ENCODE results near the gene LGALSL. TPM values are rescaled to one million over a fixed set of nuclear protein-coding genes. Genes with fewer than 3 reads are reported as not detected.

The LGALSL gene
- total and polyA plus RNA-seq, 8 donors, result 4.1 to 19.5 (median 8.1) TPM

DNA sequence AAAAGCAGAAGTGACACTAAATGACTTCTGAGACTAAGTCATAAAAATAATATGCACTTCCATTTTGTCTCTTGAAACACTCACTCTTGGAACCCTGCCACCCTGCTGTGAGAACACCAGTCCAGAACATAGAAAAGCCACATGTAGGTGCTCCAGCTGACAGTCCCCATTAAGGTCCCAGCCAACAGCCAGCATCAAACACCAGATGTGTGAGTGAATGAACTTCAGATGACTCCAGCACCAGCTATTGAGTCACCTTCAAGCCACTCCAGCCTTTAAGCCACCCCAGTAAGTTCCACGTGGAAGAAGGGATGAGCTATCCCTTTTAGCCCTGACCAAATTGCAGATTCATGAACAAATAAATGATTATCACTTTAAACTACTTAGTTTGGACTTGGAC is 31.5 kb upstream of the LGALSL start:
- DNase-seq, result no peak
- WGBS, 5 donors, result 52 to 92% (median 80%) methylated on average over 1 of the region's 1 CpG
- no peaks in the 10 kb centered on the region for H3K27me3 ChIP-seq
- no peak overlapping the region for H3K27ac ChIP-seq
- H3K4me1 ChIP-seq, result peaks cover 0 to 15% (median 5%) of the 10 kb centered on the region in 4 donors
- no peaks in the 10 kb centered on the region for H3K36me3 ChIP-seq
- intact Hi-C loops (cut with DNase I; ENCODE audit: low total_unique reads), result no loop called here
- H3K4me3 ChIP-seq, result no peak overlapping the region
- TF ChIP-seq POLR2A (IDR thresholded peaks at IDR 0.05), result no peak
- TF ChIP-seq, protein P1, sequence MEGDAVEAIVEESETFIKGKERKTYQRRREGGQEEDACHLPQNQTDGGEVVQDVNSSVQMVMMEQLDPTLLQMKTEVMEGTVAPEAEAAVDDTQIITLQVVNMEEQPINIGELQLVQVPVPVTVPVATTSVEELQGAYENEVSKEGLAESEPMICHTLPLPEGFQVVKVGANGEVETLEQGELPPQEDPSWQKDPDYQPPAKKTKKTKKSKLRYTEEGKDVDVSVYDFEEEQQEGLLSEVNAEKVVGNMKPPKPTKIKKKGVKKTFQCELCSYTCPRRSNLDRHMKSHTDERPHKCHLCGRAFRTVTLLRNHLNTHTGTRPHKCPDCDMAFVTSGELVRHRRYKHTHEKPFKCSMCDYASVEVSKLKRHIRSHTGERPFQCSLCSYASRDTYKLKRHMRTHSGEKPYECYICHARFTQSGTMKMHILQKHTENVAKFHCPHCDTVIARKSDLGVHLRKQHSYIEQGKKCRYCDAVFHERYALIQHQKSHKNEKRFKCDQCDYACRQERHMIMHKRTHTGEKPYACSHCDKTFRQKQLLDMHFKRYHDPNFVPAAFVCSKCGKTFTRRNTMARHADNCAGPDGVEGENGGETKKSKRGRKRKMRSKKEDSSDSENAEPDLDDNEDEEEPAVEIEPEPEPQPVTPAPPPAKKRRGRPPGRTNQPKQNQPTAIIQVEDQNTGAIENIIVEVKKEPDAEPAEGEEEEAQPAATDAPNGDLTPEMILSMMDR (IDR thresholded peaks at IDR 0.05), result no peak
- no peak for TF ChIP-seq POLR2AphosphoS5 (IDR thresholded peaks at IDR 0.05)
- TF ChIP-seq EP300 (IDR thresholded peaks at IDR 0.05), result no peak
- no peaks in the 10 kb centered on the region for H3K9me3 ChIP-seq

DNA sequence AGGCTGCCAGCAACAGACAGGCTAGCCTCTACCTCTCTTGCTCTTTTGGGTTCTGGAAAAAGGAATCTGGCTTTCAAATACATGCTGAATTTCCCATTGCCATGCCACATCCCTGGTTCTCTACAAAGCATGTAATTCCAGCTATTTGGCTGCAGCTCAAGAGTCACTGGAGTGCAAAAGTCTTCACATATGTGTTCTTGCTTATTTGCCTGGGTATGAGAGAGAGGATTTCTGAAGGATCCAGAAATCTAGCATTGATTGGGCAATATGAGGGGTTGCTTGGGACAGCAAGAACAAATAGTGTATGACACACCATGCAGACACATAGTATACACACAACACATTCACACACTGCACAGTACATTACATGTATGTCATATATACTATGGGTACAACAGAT is 30.7 kb upstream of the LGALSL start:
- intact Hi-C loops (cut with DNase I; ENCODE audit: low total_unique reads), result no loop called here
- TF ChIP-seq POLR2AphosphoS5 (IDR thresholded peaks at IDR 0.05), result no peak
- TF ChIP-seq EP300 (IDR thresholded peaks at IDR 0.05), result no peak
- no peak for TF ChIP-seq POLR2A (IDR thresholded peaks at IDR 0.05)
- TF ChIP-seq, protein P1 (IDR thresholded peaks at IDR 0.05), result no peak
- no peaks in the 10 kb centered on the region for H3K9me3 ChIP-seq
- no peak overlapping the region for H3K4me3 ChIP-seq
- H3K4me1 ChIP-seq, result peaks cover 0 to 15% (median 5%) of the 10 kb centered on the region in 4 donors
- no peak for DNase-seq
- H3K27ac ChIP-seq, result no peak overlapping the region
- H3K36me3 ChIP-seq, result no peaks in the 10 kb centered on the region
- no peaks in the 10 kb centered on the region for H3K27me3 ChIP-seq

DNA sequence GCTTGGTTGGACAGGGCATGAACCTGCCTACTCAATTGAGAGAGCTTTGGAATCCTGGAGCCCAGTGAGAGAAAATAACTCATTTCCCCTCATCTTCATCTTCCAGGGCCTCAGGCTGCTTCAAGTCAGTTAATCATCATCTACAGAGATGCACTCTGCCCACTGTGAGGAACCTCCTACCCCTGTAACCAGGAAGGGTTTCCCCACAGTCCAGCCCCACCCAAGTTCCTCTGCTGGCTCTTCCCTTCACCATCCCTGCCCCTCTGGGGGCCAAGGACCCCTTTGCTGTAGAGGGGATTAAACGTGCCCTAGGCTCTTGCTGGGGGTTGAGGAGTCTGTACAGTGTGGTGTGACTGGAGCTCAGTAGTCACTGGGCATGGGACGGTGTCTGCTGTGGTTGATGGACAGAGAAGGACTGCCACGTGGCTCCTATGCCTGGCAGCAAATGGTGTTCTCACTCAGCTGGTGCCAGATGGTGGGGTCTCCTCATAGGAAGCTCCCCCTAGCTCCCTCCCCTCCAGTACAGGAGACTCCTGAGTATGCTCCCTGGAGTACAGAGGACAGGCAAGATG is 29.5 kb upstream of the LGALSL start:
- Histone ChIP-seq H3K4me1 (peaks cover 0 to 15% (median 5%) of the 10 kb centered on the region in 4 donors), H3K9me3 (no peaks in the 10 kb centered on the region), H3K4me3 (no peak overlapping the region), H3K27ac (no peak overlapping the region), H3K27me3 (no peaks in the 10 kb centered on the region), H3K36me3 (no peaks in the 10 kb centered on the region)
- no peak for DNase-seq
- 74 to 91% (median 89%) methylated on average over 3 of the region's 3 CpGs for WGBS, 5 donors
- TF ChIP-seq, protein P1 (IDR thresholded peaks at IDR 0.05), result no peak
- TF ChIP-seq EP300 (IDR thresholded peaks at IDR 0.05), result no peak
- no peak for TF ChIP-seq POLR2AphosphoS5 (IDR thresholded peaks at IDR 0.05)
- TF ChIP-seq POLR2A (IDR thresholded peaks at IDR 0.05), result no peak
- intact Hi-C loops (cut with DNase I; ENCODE audit: low total_unique reads), result no loop called here

DNA sequence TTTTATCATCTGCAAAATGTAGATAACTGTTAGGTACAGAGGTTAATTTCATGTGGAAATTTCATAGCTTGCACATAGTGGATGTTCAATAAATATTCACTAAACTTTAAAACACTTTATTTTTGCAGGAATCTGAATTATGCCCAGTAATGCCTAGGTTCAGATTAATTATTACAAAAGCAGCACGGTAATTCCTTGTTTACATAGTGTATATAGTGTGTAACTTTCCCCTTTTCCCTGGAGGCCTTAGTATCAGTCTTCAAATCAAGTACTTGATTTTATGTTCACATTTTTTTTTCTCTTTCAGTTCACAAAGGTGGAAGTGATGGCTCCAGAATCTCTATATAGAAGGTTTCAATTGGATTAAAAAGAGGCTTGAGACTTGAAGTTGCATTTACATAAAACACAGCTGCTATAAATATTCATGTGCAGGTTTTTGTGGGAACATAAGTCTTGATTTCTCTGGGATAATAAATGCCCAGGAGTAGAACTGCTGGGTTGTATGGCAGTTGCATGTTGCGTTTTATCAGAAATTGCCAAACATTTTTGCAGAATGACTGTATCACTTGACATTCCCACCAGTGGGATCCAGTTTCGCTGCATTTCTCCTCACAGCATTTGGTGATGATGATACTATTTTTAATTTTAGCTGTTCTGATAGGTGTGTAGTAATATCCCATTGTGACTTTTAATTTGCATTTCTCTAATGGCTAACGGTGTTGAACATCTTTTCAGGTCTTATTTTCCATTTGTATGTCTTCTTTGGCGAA is 27.6 kb upstream of the LGALSL start:
- TF ChIP-seq, protein P1 (IDR thresholded peaks at IDR 0.05), result no peak
- no peak overlapping the region for H3K27ac ChIP-seq

More for the DNA sequence above, 27.6 kb upstream of the LGALSL start:
- no peak for DNase-seq
- Histone ChIP-seq H3K4me1 (peaks cover 0 to 10% (median 3%) of the 10 kb centered on the region in 4 donors), H3K9me3 (no peaks in the 10 kb centered on the region), H3K36me3 (no peaks in the 10 kb centered on the region), H3K4me3 (no peak overlapping the region), H3K27me3 (no peaks in the 10 kb centered on the region)
- intact Hi-C loops (cut with DNase I; ENCODE audit: low total_unique reads), result no loop called here
- WGBS, 5 donors, result 40 to 65% (median 50%) methylated on average over 5 of the region's 5 CpGs

All from stomach (tissue), 9 donors.